GM23338 (cell line): ENCODE data around the gene IGF1R.

Experiments
- CREB1 ChIP-seq: fragments of 250-450 bp; sonication (Bioruptor Pico); IDR thresholded peaks from 2 replicates; pipeline ENCODE4 v1.5.0; 2020; ENCODE audit warnings: low read depth, mild to moderate bottlenecking, moderate library complexity
- EZH2 ChIP-seq: fragments of 200-600 bp; sonication (generic); IDR thresholded peaks from one replicate; pipeline ENCODE4 v1.8.0; 2017; ENCODE audit warnings: antibody characterized with exemption, mild to moderate bottlenecking, low read depth; ENCODE audit not compliant: unreplicated experiment
- EZH2phosphoT487 ChIP-seq: fragments of 200-600 bp; sonication (generic); IDR thresholded peaks from one replicate; pipeline ENCODE4 v1.8.1; 2018; ENCODE audit warnings: antibody characterized with exemption; ENCODE audit not compliant: unreplicated experiment
- JUNB ChIP-seq: IDR thresholded peaks from one replicate; pipeline ENCODE4 v1.6.1; 2016; ENCODE audit warnings: antibody characterized with exemption; ENCODE audit not compliant: unreplicated experiment
- POLR2AphosphoS5 ChIP-seq: IDR thresholded peaks from 2 replicates; pipeline ENCODE4 v1.6.1; 2016; ENCODE audit warnings: antibody characterized with exemption, low read depth
- STAT1 ChIP-seq: IDR thresholded peaks from one replicate; pipeline ENCODE4 v1.6.1; 2016; ENCODE audit warnings: antibody characterized with exemption; ENCODE audit not compliant: unreplicated experiment
- ZNF331 ChIP-seq: fragments of 250-450 bp; sonication (Bioruptor Pico); IDR thresholded peaks from 2 replicates; pipeline ENCODE4 v1.5.0; 2020; ENCODE audit warnings: low read depth, mild to moderate bottlenecking, moderate library complexity
- TF ChIP-seq, protein P1 (sequence below), 2 experiments: fragments of 200-600 bp in 1 of 2; sonication (generic) in 1 of 2; conservative IDR thresholded peaks; 2 replicates each; pipeline versions ENCODE4 v1.5.1 to v1.6.1; 2016 to 2017; ENCODE audit warnings: antibody characterized with exemption in 2 of 2, low read depth in 2 of 2, mild to moderate bottlenecking in 2 of 2, moderate library complexity in 1 of 2
- TF ChIP-seq, protein P2 (sequence below): IDR thresholded peaks from 2 replicates; pipeline ENCODE4 v1.6.1; 2016; ENCODE audit warnings: antibody characterized with exemption
- TF ChIP-seq, protein P3 (sequence below): IDR thresholded peaks from one replicate; pipeline ENCODE4 v1.6.1; 2018; ENCODE audit warnings: antibody characterized with exemption; ENCODE audit not compliant: unreplicated experiment

DNA sequence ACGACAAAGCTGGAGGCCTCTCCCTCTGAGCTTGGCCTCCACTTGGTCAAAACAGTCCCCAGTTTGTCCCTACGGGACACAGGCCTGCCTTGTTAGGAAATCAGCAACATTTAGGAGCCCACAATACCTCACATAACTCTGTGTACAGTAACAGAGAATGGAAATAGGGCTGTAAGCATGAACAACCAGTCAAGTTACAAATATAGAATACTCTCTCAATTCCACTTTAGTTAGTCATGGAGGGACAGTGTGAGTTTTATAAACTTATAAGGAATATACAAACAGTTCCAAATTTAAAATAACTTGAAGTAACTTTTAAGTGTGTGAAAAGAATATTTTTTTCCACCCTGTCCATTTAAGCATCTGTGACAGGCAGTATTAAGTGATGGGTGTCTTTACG lies 229.8 kb downstream of the IGF1R start:
- TF ChIP-seq EZH2 = no peak
- TF ChIP-seq, protein P1, sequence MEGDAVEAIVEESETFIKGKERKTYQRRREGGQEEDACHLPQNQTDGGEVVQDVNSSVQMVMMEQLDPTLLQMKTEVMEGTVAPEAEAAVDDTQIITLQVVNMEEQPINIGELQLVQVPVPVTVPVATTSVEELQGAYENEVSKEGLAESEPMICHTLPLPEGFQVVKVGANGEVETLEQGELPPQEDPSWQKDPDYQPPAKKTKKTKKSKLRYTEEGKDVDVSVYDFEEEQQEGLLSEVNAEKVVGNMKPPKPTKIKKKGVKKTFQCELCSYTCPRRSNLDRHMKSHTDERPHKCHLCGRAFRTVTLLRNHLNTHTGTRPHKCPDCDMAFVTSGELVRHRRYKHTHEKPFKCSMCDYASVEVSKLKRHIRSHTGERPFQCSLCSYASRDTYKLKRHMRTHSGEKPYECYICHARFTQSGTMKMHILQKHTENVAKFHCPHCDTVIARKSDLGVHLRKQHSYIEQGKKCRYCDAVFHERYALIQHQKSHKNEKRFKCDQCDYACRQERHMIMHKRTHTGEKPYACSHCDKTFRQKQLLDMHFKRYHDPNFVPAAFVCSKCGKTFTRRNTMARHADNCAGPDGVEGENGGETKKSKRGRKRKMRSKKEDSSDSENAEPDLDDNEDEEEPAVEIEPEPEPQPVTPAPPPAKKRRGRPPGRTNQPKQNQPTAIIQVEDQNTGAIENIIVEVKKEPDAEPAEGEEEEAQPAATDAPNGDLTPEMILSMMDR (conservative IDR thresholded peaks at IDR 0.05; ENCODE audit: low read depth in 2 of 2) = no peak
- TF ChIP-seq, protein P2, sequence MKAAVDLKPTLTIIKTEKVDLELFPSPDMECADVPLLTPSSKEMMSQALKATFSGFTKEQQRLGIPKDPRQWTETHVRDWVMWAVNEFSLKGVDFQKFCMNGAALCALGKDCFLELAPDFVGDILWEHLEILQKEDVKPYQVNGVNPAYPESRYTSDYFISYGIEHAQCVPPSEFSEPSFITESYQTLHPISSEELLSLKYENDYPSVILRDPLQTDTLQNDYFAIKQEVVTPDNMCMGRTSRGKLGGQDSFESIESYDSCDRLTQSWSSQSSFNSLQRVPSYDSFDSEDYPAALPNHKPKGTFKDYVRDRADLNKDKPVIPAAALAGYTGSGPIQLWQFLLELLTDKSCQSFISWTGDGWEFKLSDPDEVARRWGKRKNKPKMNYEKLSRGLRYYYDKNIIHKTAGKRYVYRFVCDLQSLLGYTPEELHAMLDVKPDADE = no peak
- TF ChIP-seq EZH2phosphoT487 = no peak
- no peak for TF ChIP-seq STAT1
- TF ChIP-seq, protein P3, sequence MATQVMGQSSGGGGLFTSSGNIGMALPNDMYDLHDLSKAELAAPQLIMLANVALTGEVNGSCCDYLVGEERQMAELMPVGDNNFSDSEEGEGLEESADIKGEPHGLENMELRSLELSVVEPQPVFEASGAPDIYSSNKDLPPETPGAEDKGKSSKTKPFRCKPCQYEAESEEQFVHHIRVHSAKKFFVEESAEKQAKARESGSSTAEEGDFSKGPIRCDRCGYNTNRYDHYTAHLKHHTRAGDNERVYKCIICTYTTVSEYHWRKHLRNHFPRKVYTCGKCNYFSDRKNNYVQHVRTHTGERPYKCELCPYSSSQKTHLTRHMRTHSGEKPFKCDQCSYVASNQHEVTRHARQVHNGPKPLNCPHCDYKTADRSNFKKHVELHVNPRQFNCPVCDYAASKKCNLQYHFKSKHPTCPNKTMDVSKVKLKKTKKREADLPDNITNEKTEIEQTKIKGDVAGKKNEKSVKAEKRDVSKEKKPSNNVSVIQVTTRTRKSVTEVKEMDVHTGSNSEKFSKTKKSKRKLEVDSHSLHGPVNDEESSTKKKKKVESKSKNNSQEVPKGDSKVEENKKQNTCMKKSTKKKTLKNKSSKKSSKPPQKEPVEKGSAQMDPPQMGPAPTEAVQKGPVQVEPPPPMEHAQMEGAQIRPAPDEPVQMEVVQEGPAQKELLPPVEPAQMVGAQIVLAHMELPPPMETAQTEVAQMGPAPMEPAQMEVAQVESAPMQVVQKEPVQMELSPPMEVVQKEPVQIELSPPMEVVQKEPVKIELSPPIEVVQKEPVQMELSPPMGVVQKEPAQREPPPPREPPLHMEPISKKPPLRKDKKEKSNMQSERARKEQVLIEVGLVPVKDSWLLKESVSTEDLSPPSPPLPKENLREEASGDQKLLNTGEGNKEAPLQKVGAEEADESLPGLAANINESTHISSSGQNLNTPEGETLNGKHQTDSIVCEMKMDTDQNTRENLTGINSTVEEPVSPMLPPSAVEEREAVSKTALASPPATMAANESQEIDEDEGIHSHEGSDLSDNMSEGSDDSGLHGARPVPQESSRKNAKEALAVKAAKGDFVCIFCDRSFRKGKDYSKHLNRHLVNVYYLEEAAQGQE = no peak
- no peak for TF ChIP-seq POLR2AphosphoS5
- TF ChIP-seq CREB1 (CRISPR knock-in tag) = no peak
- TF ChIP-seq ZNF331 (CRISPR knock-in tag) = no peak
- TF ChIP-seq JUNB = no peak
